WTC11 (cell line): ENCODE measurements around the gene ZC3H4. TPM values are rescaled to one million over a fixed set of nuclear protein-coding genes. Genes with fewer than 3 reads are reported as not detected.

ENCODE experiments used
- ATAC-seq: fragments of 200-7000 bp; cut with Tn5 transposase; 2 replicates; pipeline ENCODE4 v1.10.0; 2021; ENCODE audit warnings: mild to moderate bottlenecking, moderate library complexity
- CTCF ChIA-PET: fragments of 300-600 bp; sonication (Branson Sonifier 250); formaldehyde crosslinking; loops from one replicate; lab custom pipeline; 2021; ENCODE audit warnings: antibody characterized with exemption; lab: Charles Lee
- POLR2A ChIA-PET: fragments of 350-600 bp; sonication (Branson Sonifier 250); formaldehyde crosslinking; loops from one replicate; lab custom pipeline; 2021; ENCODE audit warnings: antibody characterized with exemption; lab: Charles Lee
- DNase-seq: peaks from one replicate; pipeline ENCODE4 v3.0.0; 2021; ENCODE audit warnings: low spot score
- H3K27ac Mint-ChIP-seq: 2 replicates; pipeline ENCODE4 v1.8.0; 2021; ENCODE audit warnings: mixed read lengths
- H3K27me3 Mint-ChIP-seq: 2 replicates; pipeline ENCODE4 v1.8.0; 2021; ENCODE audit warnings: low read depth, mild to moderate bottlenecking, moderate library complexity, mixed read lengths
- H3K36me3 Mint-ChIP-seq: 2 replicates; pipeline ENCODE4 v1.8.0; 2021; ENCODE audit warnings: mixed read lengths
- H3K4me1 Mint-ChIP-seq: 2 replicates; pipeline ENCODE4 v1.8.0; 2022; ENCODE audit warnings: mixed read lengths
- H3K4me3 Mint-ChIP-seq: 2 replicates; pipeline ENCODE4 v1.8.0; 2021; ENCODE audit warnings: mild to moderate bottlenecking, moderate library complexity, mixed read lengths
- H3K9me3 Mint-ChIP-seq: 2 replicates; pipeline ENCODE4 v1.8.0; 2021; ENCODE audit warnings: mixed read lengths
- ARID4B ChIP-seq: sonication (generic); formaldehyde crosslinking; IDR thresholded peaks from 2 replicates; pipeline ENCODE4 v1.8.0; 2023; ENCODE audit warnings: missing genetic modification reagents, mild to moderate bottlenecking, borderline replicate concordance
- CTCF ChIP-seq: fragments of 200-600 bp; IDR thresholded peaks from 2 replicates; pipeline ENCODE4 v1.8.0; 2022; ENCODE audit warnings: antibody characterized with exemption
- ELF4 ChIP-seq: sonication (generic); formaldehyde crosslinking; IDR thresholded peaks from 2 replicates; pipeline ENCODE4 v1.8.1; 2022; ENCODE audit warnings: low read depth, mild to moderate bottlenecking, moderate library complexity, missing genetic modification reagents
- JUN ChIP-seq: sonication (generic); formaldehyde crosslinking; IDR thresholded peaks from 2 replicates; pipeline ENCODE4 v1.8.0; 2023; ENCODE audit warnings: mild to moderate bottlenecking, missing genetic modification reagents
- MAX ChIP-seq: sonication (generic); formaldehyde crosslinking; IDR thresholded peaks from 2 replicates; pipeline ENCODE4 v1.8.0; 2022; ENCODE audit warnings: mild to moderate bottlenecking, missing genetic modification reagents
- NR3C1 ChIP-seq: sonication (generic); formaldehyde crosslinking; conservative IDR thresholded peaks from 2 replicates; pipeline ENCODE4 v1.8.1; 2023; ENCODE audit warnings: low read depth, mild to moderate bottlenecking, missing genetic modification reagents
- PRRX2 ChIP-seq: fragments of 250-450 bp; sonication (Bioruptor Pico); IDR thresholded peaks from 2 replicates; pipeline ENCODE4 v1.8.0; 2021; ENCODE audit warnings: mild to moderate bottlenecking
- SMAD3 ChIP-seq: sonication (generic); formaldehyde crosslinking; IDR thresholded peaks from 2 replicates; pipeline ENCODE4 v1.8.0; 2022; ENCODE audit warnings: missing genetic modification reagents, mild to moderate bottlenecking, borderline replicate concordance
- STAT6 ChIP-seq: sonication (generic); formaldehyde crosslinking; conservative IDR thresholded peaks from 2 replicates; pipeline ENCODE4 v1.8.1; 2023; ENCODE audit warnings: mild to moderate bottlenecking, low read depth, missing genetic modification reagents, moderate library complexity
- TEAD4 ChIP-seq: sonication (generic); formaldehyde crosslinking; IDR thresholded peaks from 2 replicates; pipeline ENCODE4 v1.8.0; 2022; ENCODE audit warnings: mild to moderate bottlenecking, missing genetic modification reagents
- TP53 ChIP-seq: sonication (generic); formaldehyde crosslinking; IDR thresholded peaks from 2 replicates; pipeline ENCODE4 v1.8.1; 2023; ENCODE audit warnings: mild to moderate bottlenecking, missing genetic modification reagents
- USF1 ChIP-seq: sonication (generic); formaldehyde crosslinking; IDR thresholded peaks from 2 replicates; pipeline ENCODE4 v1.8.0; 2022; ENCODE audit warnings: mild to moderate bottlenecking, missing genetic modification reagents
- ZBTB21 ChIP-seq: sonication (generic); formaldehyde crosslinking; IDR thresholded peaks from 2 replicates; pipeline ENCODE4 v1.8.1; 2023; ENCODE audit warnings: mild to moderate bottlenecking, missing genetic modification reagents, borderline replicate concordance
- ZBTB43 ChIP-seq: sonication (generic); formaldehyde crosslinking; IDR thresholded peaks from 2 replicates; pipeline ENCODE4 v1.8.1; 2023; ENCODE audit warnings: mild to moderate bottlenecking, missing genetic modification reagents
- ZNF138 ChIP-seq: sonication (generic); formaldehyde crosslinking; conservative IDR thresholded peaks from 2 replicates; pipeline ENCODE4 v1.8.1; 2022; ENCODE audit warnings: mild to moderate bottlenecking, moderate library complexity, missing genetic modification reagents
- ZNF232 ChIP-seq: sonication (generic); formaldehyde crosslinking; IDR thresholded peaks from 2 replicates; pipeline ENCODE4 v1.8.0; 2022; ENCODE audit warnings: mild to moderate bottlenecking, missing genetic modification reagents
- ZNF423 ChIP-seq: fragments of 250-450 bp; sonication (Bioruptor Pico); IDR thresholded peaks from 2 replicates; pipeline ENCODE4 v2.1.2; 2022; ENCODE audit warnings: mild to moderate bottlenecking, moderate library complexity
- total RNA-seq: library from RNA; stranded (reverse); gene quantifications from 3 replicates; pipeline ENCODE4 v1.2.3, GENCODE V29; 2021

Gene ZC3H4
- total RNA-seq, 1 experiment from 2014 or later: 67.2 TPM

GRCh38 chr19:47084879-47085439 is 28.6 kb downstream of the ZC3H4 start:
- ChIA-PET CTCF (no interaction called here), POLR2A (no interaction called here)
- H3K36me3 Mint-ChIP-seq: peaks cover 73% of the 10 kb centered on the region
- ATAC-seq (no peak), DNase-seq (no peak)
- H3K27ac Mint-ChIP-seq: no peak overlapping the region
- no peak overlapping the region for H3K4me3 Mint-ChIP-seq
- no peaks in the 10 kb centered on the region for H3K27me3 Mint-ChIP-seq
- no peak for TF ChIP-seq TP53 (CRISPR knock-in tag)
- TF ChIP-seq SMAD3 (CRISPR knock-in tag): no peak
- TF ChIP-seq ELF4 (CRISPR knock-in tag): no peak
- TF ChIP-seq STAT6 (CRISPR knock-in tag): no peak
- TF ChIP-seq ZBTB43: no peak
- no peak for TF ChIP-seq ZNF423 (CRISPR knock-in tag)
- no peak for TF ChIP-seq CTCF
- TF ChIP-seq ZNF138 (CRISPR knock-in tag): no peak
- TF ChIP-seq USF1 (CRISPR knock-in tag): no peak
- no peak for TF ChIP-seq TEAD4 (CRISPR knock-in tag)
- no peak for TF ChIP-seq PRRX2 (CRISPR knock-in tag)
- peaks cover 10% of the 10 kb centered on the region for H3K4me1 Mint-ChIP-seq
- H3K9me3 Mint-ChIP-seq: no peaks in the 10 kb centered on the region

- H3K9me3 Mint-ChIP-seq: no peaks in the 10 kb centered on the region
- H3K4me1 Mint-ChIP-seq: peaks cover 10% of the 10 kb centered on the region
- ChIA-PET CTCF (no interaction called here), POLR2A (interaction anchor here (0.7 kb wide), 1 partner anchor 31 kb away, joined by 3 read pairs; the partner anchor contains the start of gene ZC3H4)
- no peak overlapping the region for H3K4me3 Mint-ChIP-seq
- H3K27me3 Mint-ChIP-seq: no peaks in the 10 kb centered on the region
- no peak for TF ChIP-seq JUN
- TF ChIP-seq ARID4B (CRISPR knock-in tag): no peak
- no peak for TF ChIP-seq ZNF232
- TF ChIP-seq CTCF: no peak
- TF ChIP-seq NR3C1 (CRISPR knock-in tag): no peak
- no peak for TF ChIP-seq SMAD3 (CRISPR knock-in tag)
- TF ChIP-seq ZBTB21: no peak
- no peak for TF ChIP-seq MAX (CRISPR knock-in tag)
- TF ChIP-seq, all 79 proteins: peak for 0
- DNase-seq (no peak), ATAC-seq (no peak)
- peaks cover 64% of the 10 kb centered on the region for H3K36me3 Mint-ChIP-seq
- no peak overlapping the region for H3K27ac Mint-ChIP-seq
Measured at GRCh38 chr19:47082493-47082892, 31.1 kb downstream of the ZC3H4 start.
